Measurements from ENCODE around the gene A2M. TPM values are rescaled to one million over a fixed set of nuclear protein-coding genes. Genes with fewer than 3 reads are reported as not detected.

Gene A2M
- total and polyA plus RNA-seq, 2 experiments from 2014 or later, result 0.92 TPM; not detected in 1

GRCh38 chr12:9133216-9133916, 17.6 kb upstream of the A2M start:
- H3K9me2 ChIP-seq (ENCODE audit: insufficient read depth), result peaks cover 3% of the 10 kb centered on the region; the same call in 1 of the 2 replicates
- TF ChIP-seq EZH2 (IDR thresholded peaks at IDR 0.05; ENCODE audit: low read depth, unreplicated experiment) (no peak), REST (IDR thresholded peaks at IDR 0.05; ENCODE audit: unreplicated experiment) (no peak), POLR2AphosphoS5 (IDR thresholded peaks at IDR 0.05; ENCODE audit: low read depth) (no peak), ZNF114 (CRISPR knock-in tag; IDR thresholded peaks at IDR 0.05) (no peak), ZNF331 (CRISPR knock-in tag; IDR thresholded peaks at IDR 0.05; ENCODE audit: low read depth) (no peak), STAT1 (IDR thresholded peaks at IDR 0.05; ENCODE audit: unreplicated experiment) (no peak), EZH2phosphoT487 (IDR thresholded peaks at IDR 0.05; ENCODE audit: unreplicated experiment) (no peak), ZNF462 (CRISPR knock-in tag; IDR thresholded peaks at IDR 0.05) (no peak), NANOG (IDR thresholded peaks at IDR 0.05; ENCODE audit: borderline replicate concordance) (no peak), JUNB (IDR thresholded peaks at IDR 0.05; ENCODE audit: unreplicated experiment) (no peak), ETS1 (IDR thresholded peaks at IDR 0.05) (no peak), CREB1 (CRISPR knock-in tag; IDR thresholded peaks at IDR 0.05; ENCODE audit: low read depth) (no peak)
- TF ChIP-seq, protein P1, sequence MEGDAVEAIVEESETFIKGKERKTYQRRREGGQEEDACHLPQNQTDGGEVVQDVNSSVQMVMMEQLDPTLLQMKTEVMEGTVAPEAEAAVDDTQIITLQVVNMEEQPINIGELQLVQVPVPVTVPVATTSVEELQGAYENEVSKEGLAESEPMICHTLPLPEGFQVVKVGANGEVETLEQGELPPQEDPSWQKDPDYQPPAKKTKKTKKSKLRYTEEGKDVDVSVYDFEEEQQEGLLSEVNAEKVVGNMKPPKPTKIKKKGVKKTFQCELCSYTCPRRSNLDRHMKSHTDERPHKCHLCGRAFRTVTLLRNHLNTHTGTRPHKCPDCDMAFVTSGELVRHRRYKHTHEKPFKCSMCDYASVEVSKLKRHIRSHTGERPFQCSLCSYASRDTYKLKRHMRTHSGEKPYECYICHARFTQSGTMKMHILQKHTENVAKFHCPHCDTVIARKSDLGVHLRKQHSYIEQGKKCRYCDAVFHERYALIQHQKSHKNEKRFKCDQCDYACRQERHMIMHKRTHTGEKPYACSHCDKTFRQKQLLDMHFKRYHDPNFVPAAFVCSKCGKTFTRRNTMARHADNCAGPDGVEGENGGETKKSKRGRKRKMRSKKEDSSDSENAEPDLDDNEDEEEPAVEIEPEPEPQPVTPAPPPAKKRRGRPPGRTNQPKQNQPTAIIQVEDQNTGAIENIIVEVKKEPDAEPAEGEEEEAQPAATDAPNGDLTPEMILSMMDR (conservative IDR thresholded peaks at IDR 0.05; ENCODE audit: low read depth in 2 of 2), result no peak
- DNase-seq (ENCODE audit: low spot score) (no peak), ATAC-seq (no peak)
- no peaks in the 10 kb centered on the region for H3K4me1 ChIP-seq (ENCODE audit: insufficient read depth)
- Mint-ChIP-seq H3K4me3 (no peak overlapping the region), H3K4me1 (no peaks in the 10 kb centered on the region; the same call in 2 of the 3 replicates), H3K9me3 (peaks cover 2% of the 10 kb centered on the region; the same call in 2 of the 3 replicates), H3K36me3 (ENCODE audit: low read depth) (no peaks in the 10 kb centered on the region), H3K27me3 (ENCODE audit: insufficient read depth, low read depth, poor library complexity) (no peaks in the 10 kb centered on the region), H3K27ac (no peak overlapping the region)
- no peak overlapping the region for H3K4me2 ChIP-seq
- no peak overlapping the region for H2AFZ ChIP-seq
- H3K79me2 ChIP-seq (replicated peaks; ENCODE audit: insufficient read depth), result no peaks in the 10 kb centered on the region
- H3F3A ChIP-seq (replicated peaks; ENCODE audit: low read depth), result no peaks in the 10 kb centered on the region
- no peak overlapping the region for H3K27ac ChIP-seq (ENCODE audit: low read depth)
- no peaks in the 10 kb centered on the region for H3K27me3 ChIP-seq (ENCODE audit: insufficient read depth)
- no peaks in the 10 kb centered on the region for H3K36me3 ChIP-seq (ENCODE audit: insufficient read depth)
- H4K20me1 ChIP-seq (replicated peaks; ENCODE audit: insufficient read depth), result no peaks in the 10 kb centered on the region
- H3K4me3 ChIP-seq, result no peak overlapping the region

Measured in GM23338 (cell line).